ENCODE measurements around the gene CPEB3. TPM values are rescaled to one million over a fixed set of nuclear protein-coding genes. Genes with fewer than 3 reads are reported as not detected.
"Not testable (repeated sequence)": the region's sequence is repeated elsewhere in the genome, so short reads cannot be mapped to it uniquely, and the experiment has no call there.

CPEB3 gene
- total RNA-seq, 1 experiment from 2014 or later: 0.20 TPM

DNA sequence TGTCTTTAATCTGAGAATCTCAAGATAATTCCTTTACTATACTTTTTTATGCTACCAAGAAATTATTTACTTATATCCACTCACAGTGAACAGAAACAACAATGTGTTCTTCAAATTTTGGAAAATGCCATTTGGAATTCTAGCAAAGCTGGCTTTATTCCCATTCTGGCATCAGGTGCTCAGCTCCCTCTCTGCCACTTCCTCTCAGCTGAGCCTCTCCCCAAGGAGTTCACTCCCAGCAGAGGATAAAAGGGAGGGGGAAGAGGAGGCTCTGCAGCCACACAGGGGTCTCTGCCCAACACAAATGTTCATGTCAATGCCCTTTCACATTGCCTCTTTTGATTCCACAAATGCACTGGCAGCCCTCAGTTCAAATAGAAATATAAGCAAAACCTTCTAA is 116.9 kb downstream of the CPEB3 start:
- DNase-seq (ENCODE audit: low read depth): no peak
- in situ Hi-C loops (cut with HindIII; ENCODE audit: low pct_unique_long_range_greater_than_20kb, low sequenced_read_pairs): no loop called here

GRCh38 chr10:92164036-92164696 is 126.7 kb downstream of the CPEB3 start:
- DNase-seq (ENCODE audit: low read depth): no peak
- in situ Hi-C loops (cut with HindIII; ENCODE audit: low pct_unique_long_range_greater_than_20kb, low sequenced_read_pairs): no loop called here

- in situ Hi-C loops (cut with HindIII; ENCODE audit: low pct_unique_long_range_greater_than_20kb, low sequenced_read_pairs): no loop called here
- no peak for DNase-seq (ENCODE audit: low read depth)
These were observed 128.3 kb downstream of the CPEB3 start for GRCh38 chr10:92162541-92162940.

DNA sequence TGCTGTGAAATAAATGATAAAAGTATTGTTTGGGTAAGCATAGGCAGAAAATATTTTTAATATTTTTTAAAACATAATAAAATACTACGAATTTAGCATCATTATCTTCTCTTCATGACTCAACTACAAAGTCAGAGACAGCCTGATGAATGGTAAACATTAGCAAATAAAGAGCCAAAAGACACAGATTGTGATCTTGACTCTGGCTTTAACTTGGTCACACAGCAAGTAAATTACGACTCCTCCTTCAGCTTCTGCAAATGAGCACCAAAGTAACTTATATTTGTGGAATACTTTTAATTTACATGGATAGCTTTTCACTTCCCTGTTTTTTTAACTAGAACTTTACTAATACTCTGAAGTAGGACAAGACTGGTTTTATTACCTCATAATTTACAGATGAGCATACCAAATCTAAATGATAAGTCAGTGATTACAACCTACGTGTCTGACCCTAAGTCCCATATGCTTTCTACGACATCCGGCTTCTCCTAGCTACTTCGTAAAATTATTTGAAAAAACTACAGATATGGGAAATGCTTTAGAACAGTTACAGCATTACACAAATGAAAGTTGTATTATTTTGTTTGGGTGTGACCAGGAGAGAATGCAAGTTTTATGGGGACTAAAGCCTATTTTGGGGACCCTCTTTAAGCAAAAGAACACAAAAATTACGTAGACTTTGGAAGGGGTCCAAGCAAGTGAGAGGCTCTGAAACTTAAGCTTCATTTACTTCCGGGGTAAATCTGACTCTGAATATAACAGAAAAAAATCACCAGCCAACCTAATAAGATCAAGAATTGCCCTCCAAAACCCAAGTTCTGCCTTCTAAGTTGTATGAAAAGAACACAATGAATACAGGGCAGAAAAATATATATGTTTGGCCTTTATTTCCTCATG is 133.8 kb downstream of the CPEB3 start:
- DNase-seq (ENCODE audit: low read depth): no peak
- in situ Hi-C loops (cut with HindIII; ENCODE audit: low pct_unique_long_range_greater_than_20kb, low sequenced_read_pairs): no loop called here

DNA sequence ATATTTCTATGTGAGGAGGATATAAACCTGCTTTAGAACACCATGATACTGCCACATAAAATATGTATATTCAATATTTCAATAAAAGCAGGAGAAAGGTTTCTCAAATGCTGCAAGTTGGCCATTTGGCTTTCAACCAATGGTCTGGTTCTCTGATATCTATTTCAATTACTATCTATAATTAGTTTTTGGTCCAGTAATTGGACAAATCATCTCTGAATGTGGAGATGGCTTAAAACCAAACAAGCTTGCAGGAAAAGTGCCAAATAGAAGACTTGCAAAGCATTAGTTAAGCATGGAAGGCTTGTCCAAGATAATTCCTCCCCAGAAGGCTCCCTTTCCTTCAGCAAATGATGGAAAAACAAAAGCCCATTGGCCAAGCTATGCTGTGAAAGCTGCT is 140.1 kb downstream of the CPEB3 start:
- in situ Hi-C loops (cut with HindIII; ENCODE audit: low pct_unique_long_range_greater_than_20kb, low sequenced_read_pairs): no loop called here

DNA sequence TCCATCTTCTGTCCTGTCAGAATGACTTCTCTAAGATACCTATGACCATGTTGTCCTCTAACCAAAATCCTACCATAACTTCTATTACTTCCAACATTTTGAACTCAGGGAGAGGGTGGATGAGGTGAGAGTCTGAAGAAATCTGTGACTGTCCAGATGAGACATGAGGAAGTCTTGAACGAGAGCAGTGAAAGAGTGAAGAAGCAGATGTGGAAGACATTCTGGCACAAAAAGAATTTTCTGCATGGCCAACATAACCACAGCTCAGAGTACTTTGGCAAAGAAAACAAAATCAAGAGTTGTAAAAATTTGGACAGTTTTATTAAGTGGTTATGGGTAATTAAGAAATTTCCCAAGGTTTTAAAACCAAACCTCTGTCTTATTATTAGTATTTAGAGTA is 141.6 kb downstream of the CPEB3 start:
- in situ Hi-C loops (cut with HindIII; ENCODE audit: low pct_unique_long_range_greater_than_20kb, low sequenced_read_pairs): no loop called here
- no peak for DNase-seq (ENCODE audit: low read depth)

More for the DNA sequence above, 140.1 kb downstream of the CPEB3 start:
- no peak for DNase-seq (ENCODE audit: low read depth)

- DNase-seq (ENCODE audit: low read depth): no peak
- in situ Hi-C loops (cut with HindIII; ENCODE audit: low pct_unique_long_range_greater_than_20kb, low sequenced_read_pairs): no loop called here
These were observed 144.1 kb downstream of the CPEB3 start for GRCh38 chr10:92146781-92147180.

GRCh38 chr10:92146107-92146506 is 144.8 kb downstream of the CPEB3 start:
- in situ Hi-C loops (cut with HindIII; ENCODE audit: low pct_unique_long_range_greater_than_20kb, low sequenced_read_pairs): no loop called here
- DNase-seq (ENCODE audit: low read depth): no peak

GRCh38 chr10:92142949-92143348 is 147.9 kb downstream of the CPEB3 start:
- in situ Hi-C loops (cut with HindIII; ENCODE audit: low pct_unique_long_range_greater_than_20kb, low sequenced_read_pairs): no loop called here
- no peak for DNase-seq (ENCODE audit: low read depth)

DNA sequence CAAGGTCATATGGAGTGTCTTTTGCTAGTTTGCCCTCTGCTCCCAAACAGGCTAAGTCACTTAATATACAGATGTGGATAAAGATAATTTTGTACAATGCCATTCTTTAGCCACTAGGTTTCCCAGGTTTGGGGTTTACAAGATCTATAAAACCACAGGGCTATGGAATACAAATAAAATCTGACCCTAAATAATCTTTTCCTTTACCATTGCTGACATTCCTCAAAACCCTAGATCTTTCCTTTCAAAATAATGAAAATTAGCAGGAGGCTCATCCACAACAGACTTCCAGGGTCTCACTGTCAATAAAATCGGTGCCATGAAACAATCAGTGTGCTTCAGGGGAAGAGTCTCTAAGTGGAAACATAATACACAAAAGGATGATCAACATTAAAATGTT is 148.4 kb downstream of the CPEB3 start:
- in situ Hi-C loops (cut with HindIII; ENCODE audit: low pct_unique_long_range_greater_than_20kb, low sequenced_read_pairs): no loop called here
- no peak for DNase-seq (ENCODE audit: low read depth)

DNA sequence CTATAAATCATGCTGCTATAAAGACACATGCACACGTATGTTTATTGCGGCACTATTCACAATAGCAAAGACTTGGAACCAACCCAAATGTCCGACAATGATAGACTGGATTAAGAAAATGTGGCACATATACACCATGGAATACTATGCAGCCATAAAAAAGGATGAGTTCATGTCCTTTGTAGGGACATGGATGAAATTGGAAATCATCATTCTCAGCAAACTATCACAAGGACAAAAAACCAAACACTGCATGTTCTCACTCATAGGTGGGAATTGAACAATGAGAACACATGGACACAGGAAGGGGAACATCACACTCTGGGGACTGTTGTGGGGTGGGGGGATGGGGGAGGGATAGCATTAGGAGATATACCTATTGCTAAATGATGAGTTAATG is 149.7 kb downstream of the CPEB3 start:
- DNase-seq (ENCODE audit: low read depth); in situ Hi-C loops (cut with HindIII; ENCODE audit: low pct_unique_long_range_greater_than_20kb, low sequenced_read_pairs): not testable (repeated sequence)

GRCh38 chr10:92134049-92134448 is 156.8 kb downstream of the CPEB3 start:
- in situ Hi-C loops (cut with HindIII; ENCODE audit: low pct_unique_long_range_greater_than_20kb, low sequenced_read_pairs); DNase-seq (ENCODE audit: low read depth): not testable (repeated sequence)

DNA sequence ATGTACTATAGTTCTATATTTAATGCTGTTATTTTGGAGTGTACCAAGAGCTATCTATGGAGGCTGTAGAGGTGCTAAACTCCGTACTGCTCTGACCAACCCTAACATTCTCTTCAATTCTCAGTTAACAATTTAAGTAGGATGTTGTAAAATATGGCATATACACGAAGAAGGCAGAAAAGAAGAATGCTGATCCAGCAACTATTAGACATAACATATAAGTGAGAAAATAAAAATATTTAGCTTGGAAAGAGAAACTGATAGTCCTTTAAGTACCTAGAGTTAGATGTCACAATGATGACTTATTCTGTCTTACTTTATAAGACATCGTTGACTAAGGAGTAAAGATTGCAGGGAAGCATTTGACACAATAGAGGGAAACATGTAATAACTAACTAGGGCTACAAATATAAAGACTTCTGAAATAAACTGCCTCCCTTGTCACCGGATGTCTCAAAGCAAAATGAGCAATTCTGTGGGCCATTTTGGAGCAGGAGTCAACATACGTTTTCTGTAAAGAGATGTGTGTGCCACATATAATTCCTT is 159.5 kb downstream of the CPEB3 start:
- DNase-seq (ENCODE audit: low read depth): no peak

GRCh38 chr10:92130622-92131274 is 160.1 kb downstream of the CPEB3 start:
- no peak for DNase-seq (ENCODE audit: low read depth)
- in situ Hi-C loops (cut with HindIII; ENCODE audit: low pct_unique_long_range_greater_than_20kb, low sequenced_read_pairs): no loop called here

More for the DNA sequence above, 159.5 kb downstream of the CPEB3 start:
- in situ Hi-C loops (cut with HindIII; ENCODE audit: low pct_unique_long_range_greater_than_20kb, low sequenced_read_pairs): no loop called here

GRCh38 chr10:92126100-92126650 is 164.7 kb downstream of the CPEB3 start:
- in situ Hi-C loops (cut with HindIII; ENCODE audit: low pct_unique_long_range_greater_than_20kb, low sequenced_read_pairs): no loop called here

DNA sequence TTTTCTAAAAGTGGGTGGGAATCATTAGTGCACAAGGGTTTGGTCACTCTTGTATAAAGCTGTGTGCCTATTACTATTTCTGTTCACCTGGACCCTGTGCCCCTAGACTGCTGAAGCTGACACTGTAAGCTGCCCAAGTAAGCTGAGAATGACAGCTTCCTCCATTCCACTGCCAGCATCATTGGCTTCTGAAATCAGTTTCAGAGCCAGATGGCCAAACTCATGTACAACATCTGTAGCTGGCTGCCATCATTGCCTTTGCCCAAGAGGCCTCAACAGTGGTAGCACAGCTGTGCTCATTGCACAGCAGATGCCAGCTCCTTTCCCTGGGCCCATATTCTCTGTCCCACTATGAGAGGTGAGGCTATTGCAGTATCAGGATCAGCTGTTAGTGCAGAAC is 165.7 kb downstream of the CPEB3 start:
- in situ Hi-C loops (cut with HindIII; ENCODE audit: low pct_unique_long_range_greater_than_20kb, low sequenced_read_pairs): no loop called here
- DNase-seq (ENCODE audit: low read depth): no peak

More at GRCh38 chr10:92126100-92126650, 164.7 kb downstream of the CPEB3 start:
- DNase-seq (ENCODE audit: low read depth): no peak

- in situ Hi-C loops (cut with HindIII; ENCODE audit: low pct_unique_long_range_greater_than_20kb, low sequenced_read_pairs): no loop called here
These were observed 166.2 kb downstream of the CPEB3 start for GRCh38 chr10:92124616-92125143.

GRCh38 chr10:92124020-92124419 is 166.9 kb downstream of the CPEB3 start:
- in situ Hi-C loops (cut with HindIII; ENCODE audit: low pct_unique_long_range_greater_than_20kb, low sequenced_read_pairs): no loop called here
- DNase-seq (ENCODE audit: low read depth): no peak

More at GRCh38 chr10:92124616-92125143, 166.2 kb downstream of the CPEB3 start:
- DNase-seq (ENCODE audit: low read depth): peak; percentile 42

Measured in Caki2 (cell line).